Central memory CD8-positive, alpha-beta T cell (primary cell): Measurements from ENCODE around the gene P2RX5.
"Not testable (repeated sequence)": the region's sequence is repeated elsewhere in the genome, so short reads cannot be mapped to it uniquely, and the experiment has no call there.

Source experiments
- ATAC-seq: fragments of 150-1000 bp; cut with Tn5 transposase; replicated peaks from 2 replicates; pipeline ENCODE4 v1.10.0; 2022; ENCODE audit warnings: mild to moderate bottlenecking, moderate FRiP score, moderate number of reproducible peaks; ENCODE audit not compliant: poor library complexity, severe bottlenecking; ENCODE audit errors: extremely low read depth
- DNase-seq, 2 donors: peaks; one replicate each; pipeline ENCODE4 v3.0.0; 2021; ENCODE audit warnings: low spot score in 2 of 2
- H3K27ac Mint-ChIP-seq: one replicate; pipeline ENCODE4 v1.8.0; 2022; ENCODE audit warnings: low read depth, mild to moderate bottlenecking, moderate library complexity, mixed read lengths
- H3K27me3 Mint-ChIP-seq: one replicate; pipeline ENCODE4 v1.8.0; 2022; ENCODE audit warnings: mixed read lengths
- H3K36me3 Mint-ChIP-seq: one replicate; pipeline ENCODE4 v1.8.0; 2022; ENCODE audit warnings: mild to moderate bottlenecking, moderate library complexity, mixed read lengths; ENCODE audit not compliant: insufficient read depth
- H3K4me1 Mint-ChIP-seq: one replicate; pipeline ENCODE4 v1.8.0; 2022; ENCODE audit warnings: mixed read lengths
- H3K4me3 Mint-ChIP-seq: one replicate; pipeline ENCODE4 v1.8.0; 2022; ENCODE audit warnings: mild to moderate bottlenecking, moderate library complexity, mixed read lengths
- H3K9me3 Mint-ChIP-seq: one replicate; pipeline ENCODE4 v1.8.0; 2022; ENCODE audit warnings: mixed read lengths

Gene P2RX5

GRCh38 chr17:3727041-3727440 lies 31.1 kb upstream of the P2RX5 start:
- DNase-seq (no peak), ATAC-seq (no peak)
- peaks cover 18% of the 10 kb centered on the region for H3K4me1 Mint-ChIP-seq
- peaks cover 28% of the 10 kb centered on the region for H3K36me3 Mint-ChIP-seq
- no peaks in the 10 kb centered on the region for H3K27me3 Mint-ChIP-seq
- no peaks in the 10 kb centered on the region for H3K9me3 Mint-ChIP-seq
- no peak overlapping the region for H3K27ac Mint-ChIP-seq
- no peak overlapping the region for H3K4me3 Mint-ChIP-seq

GRCh38 chr17:3724378-3725077 lies 28.6 kb upstream of the P2RX5 start:
- Mint-ChIP-seq H3K27me3 (no peaks in the 10 kb centered on the region), H3K27ac (peak overlapping the region; percentile 81), H3K4me3 (peak overlapping the region; percentile 81), H3K36me3 (peaks cover 37% of the 10 kb centered on the region), H3K9me3 (no peaks in the 10 kb centered on the region), H3K4me1 (peaks cover 30% of the 10 kb centered on the region)
- ATAC-seq (no peak), DNase-seq (no peak)

GRCh38 chr17:3723556-3724377 lies 27.8 kb upstream of the P2RX5 start, which contains the start of gene HASPIN:
Gene HASPIN, plus strand, starts transcription at chr17:3723903. Its CDS starts 33 bp downstream, at chr17:3723936.
- Mint-ChIP-seq H3K27ac (peak within 1 kb of the TSS; percentile 81), H3K36me3 (peaks cover 42% of the 10 kb centered on the region), H3K4me1 (peaks cover 30% of the 10 kb centered on the region)

DNA sequence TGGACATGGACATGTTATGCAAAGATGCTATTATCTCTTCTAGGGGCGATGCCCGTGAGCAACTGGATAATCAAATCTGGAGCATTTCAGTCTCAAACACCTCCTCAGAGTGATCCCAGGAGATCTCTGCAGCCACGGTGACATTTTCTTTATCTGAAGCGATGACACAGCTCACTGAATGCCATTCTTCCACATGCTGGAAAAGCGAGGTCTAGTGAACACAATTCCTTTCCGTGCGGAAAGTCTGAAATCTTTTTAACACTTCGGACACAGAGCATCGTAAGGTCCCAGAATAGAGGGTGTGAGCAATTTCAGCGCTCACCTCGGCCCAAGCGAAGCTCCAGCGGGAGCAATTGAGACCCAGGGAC lies 27.2 kb upstream of the P2RX5 start:
- peak overlapping the region; percentile 81 for H3K4me3 Mint-ChIP-seq
- DNase-seq (no peak), ATAC-seq (no peak)
- H3K9me3 Mint-ChIP-seq: no peaks in the 10 kb centered on the region
- H3K4me1 Mint-ChIP-seq: peaks cover 30% of the 10 kb centered on the region
- no peaks in the 10 kb centered on the region for H3K27me3 Mint-ChIP-seq
- peaks cover 44% of the 10 kb centered on the region for H3K36me3 Mint-ChIP-seq
- peak overlapping the region; percentile 81 for H3K27ac Mint-ChIP-seq

More at GRCh38 chr17:3723556-3724377, 27.8 kb upstream of the P2RX5 start, which contains the start of gene HASPIN:
- no peaks in the 10 kb centered on the region for H3K27me3 Mint-ChIP-seq
- H3K4me3 Mint-ChIP-seq: peak within 1 kb of the TSS; percentile 81
- H3K9me3 Mint-ChIP-seq: no peaks in the 10 kb centered on the region
- DNase-seq: peak; percentile 81 to 82
- ATAC-seq: peak; percentile 92

DNA sequence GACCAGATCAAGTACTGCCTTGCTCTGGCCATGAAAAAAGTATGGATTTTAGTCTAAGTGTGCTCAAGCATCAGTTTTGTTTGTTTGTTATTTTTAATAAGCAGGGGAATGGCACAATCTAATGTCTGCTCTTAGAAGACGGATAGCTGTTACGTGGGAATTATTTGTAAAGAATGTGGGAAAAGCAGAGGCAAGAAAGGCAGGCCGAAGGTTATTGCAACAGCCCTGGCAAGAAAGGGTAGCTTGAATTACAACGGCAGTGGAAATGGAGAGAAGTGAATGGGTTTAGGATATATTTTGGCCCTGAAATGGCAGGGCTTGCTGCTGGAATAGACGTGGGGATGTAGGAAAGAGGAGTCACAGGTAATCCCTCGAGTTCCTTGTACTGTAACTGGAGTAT lies 26.8 kb upstream of the P2RX5 start:
- Mint-ChIP-seq H3K36me3 (peaks cover 44% of the 10 kb centered on the region), H3K4me1 (peaks cover 32% of the 10 kb centered on the region), H3K27ac (peak overlapping the region; percentile 81), H3K4me3 (peak overlapping the region; percentile 81), H3K9me3 (no peaks in the 10 kb centered on the region), H3K27me3 (no peaks in the 10 kb centered on the region)
- ATAC-seq (no peak), DNase-seq (no peak)

DNA sequence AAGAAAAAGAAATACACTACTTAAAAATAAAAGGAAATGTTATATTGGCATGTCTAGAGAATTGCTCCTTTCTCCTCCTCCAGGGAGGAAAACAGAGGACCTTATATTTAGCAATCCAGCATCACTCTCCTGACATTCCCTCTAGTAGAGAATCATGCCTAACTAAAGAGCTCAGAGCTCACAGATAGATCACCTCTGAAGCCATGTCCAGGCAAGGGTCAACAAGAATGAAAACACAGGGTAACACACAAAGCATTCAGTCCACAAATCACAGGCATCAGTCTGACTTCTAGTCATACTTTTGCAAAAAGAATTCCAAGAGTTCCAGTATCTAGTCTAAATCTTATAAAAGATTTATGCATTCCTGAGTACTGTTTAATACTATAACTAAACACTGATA lies 23.3 kb upstream of the P2RX5 start:
- H3K4me3 Mint-ChIP-seq: no peak overlapping the region
- peaks cover 42% of the 10 kb centered on the region for H3K4me1 Mint-ChIP-seq
- no peaks in the 10 kb centered on the region for H3K9me3 Mint-ChIP-seq
- no peaks in the 10 kb centered on the region for H3K27me3 Mint-ChIP-seq
- H3K36me3 Mint-ChIP-seq: peaks cover 61% of the 10 kb centered on the region
- no peak for DNase-seq
- no peak overlapping the region for H3K27ac Mint-ChIP-seq
- no peak for ATAC-seq

DNA sequence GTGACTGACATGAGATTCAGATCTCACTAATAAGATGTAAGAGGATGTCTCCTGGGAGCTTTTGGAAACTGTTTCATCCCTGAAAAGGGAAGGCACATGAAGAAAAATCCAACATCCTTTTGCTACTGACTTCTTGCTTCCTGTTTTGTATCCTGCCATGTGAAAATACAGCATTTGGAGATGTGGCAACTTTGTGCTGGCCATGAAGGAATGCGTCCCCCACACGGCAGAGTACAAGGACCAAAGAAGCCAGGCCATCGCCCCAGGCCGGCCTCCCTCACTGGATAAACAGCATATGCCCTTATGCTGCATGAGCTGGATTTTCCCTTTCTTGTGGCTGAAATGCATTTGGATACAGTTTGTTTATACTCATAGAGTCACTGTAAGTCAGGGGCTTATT lies 22.2 kb upstream of the P2RX5 start:
- H3K36me3 Mint-ChIP-seq: peaks cover 51% of the 10 kb centered on the region
- H3K27me3 Mint-ChIP-seq: no peaks in the 10 kb centered on the region
- no peaks in the 10 kb centered on the region for H3K9me3 Mint-ChIP-seq
- ATAC-seq (no peak), DNase-seq (no peak)
- no peak overlapping the region for H3K4me3 Mint-ChIP-seq
- H3K4me1 Mint-ChIP-seq: peaks cover 42% of the 10 kb centered on the region
- no peak overlapping the region for H3K27ac Mint-ChIP-seq

DNA sequence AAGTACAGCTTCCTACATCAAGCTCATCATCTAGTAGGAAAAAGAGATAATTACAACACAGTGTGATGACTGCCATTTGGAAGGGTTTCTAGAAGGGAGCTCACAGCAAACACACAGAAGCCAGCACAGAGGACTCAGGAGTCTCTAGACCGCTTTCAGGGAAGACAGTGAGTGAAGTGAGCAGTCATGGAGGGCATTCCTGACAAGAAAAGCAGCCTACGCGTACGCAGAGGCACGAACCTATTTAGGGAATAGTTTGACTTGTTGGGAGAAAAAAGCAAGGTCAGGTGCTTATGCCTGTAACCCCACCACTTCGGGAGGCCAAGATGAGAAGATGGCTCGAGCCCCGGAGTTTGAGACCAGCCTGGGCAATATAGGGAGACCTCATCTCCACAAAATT lies 19.3 kb upstream of the P2RX5 start:
- Mint-ChIP-seq H3K4me1 (peaks cover 43% of the 10 kb centered on the region), H3K4me3 (no peak overlapping the region), H3K27me3 (no peaks in the 10 kb centered on the region), H3K27ac (peak overlapping the region; percentile 58), H3K9me3 (no peaks in the 10 kb centered on the region), H3K36me3 (peaks cover 46% of the 10 kb centered on the region)
- no peak for DNase-seq
- ATAC-seq: no peak

DNA sequence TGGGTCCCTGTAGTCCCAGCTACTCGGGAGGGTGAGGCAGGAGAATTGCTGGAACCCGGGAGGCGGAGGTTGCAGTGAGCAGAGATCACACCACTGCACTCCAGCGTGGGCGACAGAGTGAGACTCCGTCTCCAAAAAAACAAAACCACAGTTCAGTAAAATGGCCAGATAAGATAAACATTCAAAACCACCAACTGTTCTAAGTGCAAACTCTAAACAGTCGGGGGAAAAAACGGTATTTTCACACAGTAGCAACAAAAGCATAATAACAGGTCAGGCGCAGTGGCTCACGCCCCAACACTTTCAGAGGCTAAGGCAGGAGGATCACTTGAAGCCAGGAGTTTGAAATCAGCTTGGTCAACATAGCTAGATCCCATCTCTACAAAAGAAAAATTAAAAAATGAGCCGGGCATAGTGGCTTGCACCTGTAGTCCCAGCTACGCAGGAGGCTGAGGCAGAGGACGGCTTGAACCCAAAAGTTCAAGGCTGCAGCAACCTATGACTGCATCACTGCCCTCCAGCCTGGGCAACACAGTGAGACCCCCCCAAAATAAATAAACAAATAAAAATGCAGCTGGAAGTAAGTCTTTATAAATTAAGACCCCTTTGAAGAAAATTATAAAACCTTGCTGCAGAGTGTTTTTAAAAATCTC lies 17.0 kb upstream of the P2RX5 start:
- ATAC-seq: no peak
- DNase-seq: no peak
- H3K27me3 Mint-ChIP-seq: no peaks in the 10 kb centered on the region

GRCh38 chr17:3710951-3711383 lies 15.0 kb upstream of the P2RX5 start:
- peak overlapping the region; percentile 35 for H3K27ac Mint-ChIP-seq

More for the DNA sequence above, 17.0 kb upstream of the P2RX5 start:
- Mint-ChIP-seq H3K27ac (peak overlapping the region; percentile 60), H3K36me3 (peaks cover 32% of the 10 kb centered on the region), H3K9me3 (no peaks in the 10 kb centered on the region), H3K4me3 (peak overlapping the region; percentile 50), H3K4me1 (peaks cover 43% of the 10 kb centered on the region)

DNA sequence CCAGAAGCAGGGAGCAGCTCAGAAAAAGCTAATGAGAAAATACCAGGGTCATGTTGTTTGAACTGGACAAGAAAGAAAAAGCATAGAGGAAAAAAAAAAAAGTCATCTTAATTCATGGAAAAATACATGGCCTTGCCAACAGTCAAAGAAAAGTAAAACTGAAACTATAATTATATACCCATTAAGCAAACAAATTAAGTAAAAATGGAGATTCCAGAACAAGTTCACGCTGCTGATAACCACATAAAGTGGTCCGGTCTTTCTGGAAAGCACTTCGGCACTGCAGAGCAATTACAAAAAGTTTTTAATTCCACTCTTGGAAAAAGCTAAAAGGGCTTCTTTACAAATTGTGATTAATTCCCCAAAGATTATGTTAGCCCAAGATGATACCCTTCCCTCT lies 12.4 kb upstream of the P2RX5 start:
- peaks cover 39% of the 10 kb centered on the region for H3K4me1 Mint-ChIP-seq
- H3K4me3 Mint-ChIP-seq: no peak overlapping the region
- peaks cover 7% of the 10 kb centered on the region for H3K36me3 Mint-ChIP-seq
- no peaks in the 10 kb centered on the region for H3K9me3 Mint-ChIP-seq
- H3K27me3 Mint-ChIP-seq: no peaks in the 10 kb centered on the region
- no peak overlapping the region for H3K27ac Mint-ChIP-seq
- ATAC-seq (no peak), DNase-seq (no peak)

More at GRCh38 chr17:3710951-3711383, 15.0 kb upstream of the P2RX5 start:
- Mint-ChIP-seq H3K36me3 (peaks cover 22% of the 10 kb centered on the region), H3K4me3 (peak overlapping the region; percentile 61), H3K27me3 (no peaks in the 10 kb centered on the region), H3K4me1 (peaks cover 33% of the 10 kb centered on the region), H3K9me3 (no peaks in the 10 kb centered on the region)
- DNase-seq (peak in 1 of 2 donors; percentile 79), ATAC-seq (peak; percentile 98)

DNA sequence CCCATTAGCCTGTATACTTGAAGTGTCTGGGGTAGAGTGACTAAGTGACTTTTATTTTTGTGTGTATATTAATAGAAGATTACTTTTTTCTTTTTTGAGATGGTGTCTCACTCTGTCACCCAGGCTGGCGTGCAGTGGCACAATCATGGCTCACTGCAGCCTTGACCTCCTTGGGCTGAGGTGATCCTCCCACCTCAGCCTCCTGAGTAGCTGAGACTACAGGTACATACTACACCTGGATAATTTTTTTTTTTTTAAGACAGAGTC lies 9.7 kb upstream of the P2RX5 start:
- not testable (repeated sequence) for H3K27me3 Mint-ChIP-seq, DNase-seq, ATAC-seq, H3K9me3 Mint-ChIP-seq, H3K36me3 Mint-ChIP-seq, H3K27ac Mint-ChIP-seq, H3K4me3 Mint-ChIP-seq
- peaks cover 17% of the 10 kb centered on the region for H3K4me1 Mint-ChIP-seq
